OCI-LY3 (cell line): Measurements from ENCODE around the gene CNRIP1.
A peak's percentile ranks its signal among the peaks of the same experiment; 100 is the strongest.

ENCODE experiments used
- H2AFZ ChIP-seq: fragments of 200-600, 300-600 bp; shearing (Covaris generic); 2 replicates; pipeline ENCODE4 v1.6.0; 2014; ENCODE audit warnings: antibody characterized with exemption, low read depth, low read length
- H3K27ac ChIP-seq: fragments of 200-600, 300-600 bp; sonication (generic); 2 replicates; pipeline ENCODE4 v1.5.1; 2014; ENCODE audit warnings: mild to moderate bottlenecking, low read length, moderate library complexity, mixed read lengths
- H3K27me3 ChIP-seq: fragments of 200-600, 300-600 bp; sonication (generic); 2 replicates; pipeline ENCODE4 v1.6.1; 2014; ENCODE audit warnings: low read depth, low read length, mixed read lengths
- H3K36me3 ChIP-seq: fragments of 200-600, 300-600 bp; sonication (generic); replicated peaks from 2 replicates; pipeline ENCODE3; 2014; ENCODE audit warnings: low read depth, low read length, mixed read lengths
- H3K4me1 ChIP-seq: fragments of 300-600, 200-600 bp; sonication (generic); 2 replicates; pipeline ENCODE4 v1.6.1; 2014; ENCODE audit warnings: low read length, mixed read lengths
- H3K4me2 ChIP-seq: fragments of 200-600, 300-600 bp; sonication (generic); 2 replicates; pipeline ENCODE4 v1.6.1; 2014; ENCODE audit warnings: low read length, mixed read lengths
- H3K4me3 ChIP-seq: fragments of 300-600, 200-600 bp; sonication (generic); 2 replicates; pipeline ENCODE4 v1.5.1; 2014; ENCODE audit warnings: antibody characterized with exemption, mild to moderate bottlenecking, low read length, moderate library complexity
- H3K79me2 ChIP-seq: fragments of 300-600, 200-600 bp; shearing (Covaris generic); 2 replicates; pipeline ENCODE4 v1.6.1; 2014; ENCODE audit warnings: mild to moderate bottlenecking, low read length, mixed read lengths
- H3K9ac ChIP-seq: fragments of 300-600, 200-600 bp; shearing (Covaris generic); 2 replicates; pipeline ENCODE4 v1.6.0; 2014; ENCODE audit warnings: mild to moderate bottlenecking, low read length, moderate library complexity
- H3K9me3 ChIP-seq: fragments of 200-600, 300-600 bp; shearing (Covaris generic); 2 replicates; pipeline ENCODE4 v1.6.1; 2014; ENCODE audit warnings: low read length, mixed read lengths; ENCODE audit not compliant: insufficient read depth
- H4K20me1 ChIP-seq: fragments of 200-600, 300-600 bp; sonication (generic); 2 replicates; pipeline ENCODE4 v1.6.1; 2016; ENCODE audit warnings: low read length, mixed read lengths; ENCODE audit not compliant: insufficient read depth
- EZH2phosphoT487 ChIP-seq: fragments of 200-600 bp; shearing (Covaris generic); IDR thresholded peaks from 2 replicates; pipeline ENCODE4 v1.6.1; 2018; ENCODE audit warnings: antibody characterized with exemption, mixed run types, low read depth
- TF ChIP-seq, protein P1 (sequence below): fragments of 200-600, 300-600 bp; sonication (generic); IDR thresholded peaks from 2 replicates; pipeline ENCODE4 v1.5.1; 2014; ENCODE audit warnings: antibody characterized with exemption, low read length, low read depth

Gene CNRIP1

DNA sequence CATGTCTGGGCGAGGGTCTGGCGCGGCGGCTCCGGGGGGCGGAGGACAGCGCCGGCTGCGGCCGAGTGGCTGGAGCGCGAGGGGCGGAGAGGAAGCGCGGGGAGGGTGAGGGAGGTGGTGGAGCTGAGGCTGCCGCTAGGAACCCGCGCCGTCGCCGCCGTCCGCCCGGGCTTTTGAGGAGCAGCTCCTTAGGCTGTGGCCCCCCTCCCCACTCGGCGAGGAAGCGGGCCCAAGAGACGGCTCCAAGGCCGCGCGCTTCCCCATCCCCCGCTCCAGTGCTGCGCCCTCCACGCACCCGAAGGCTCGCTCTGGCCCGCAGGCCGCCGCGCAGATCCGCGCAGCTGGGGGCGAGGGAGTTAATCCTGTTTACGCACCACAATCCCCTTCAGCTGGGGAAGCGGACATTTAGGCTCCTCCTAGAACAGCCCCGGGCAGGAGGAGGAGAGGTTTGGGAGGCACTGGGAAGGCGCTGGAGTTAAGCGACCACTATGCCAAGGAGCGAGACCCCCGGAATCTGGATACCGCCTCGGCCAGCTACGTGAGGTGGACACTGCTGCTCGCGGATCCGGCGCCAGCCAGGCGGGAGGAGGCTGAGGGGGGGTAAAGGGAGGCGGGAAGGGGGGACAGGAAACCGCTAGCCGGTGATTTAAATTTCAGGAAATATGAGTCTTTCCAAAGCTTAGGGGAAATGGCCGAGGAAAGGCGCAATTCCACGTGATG is at the start of gene CNRIP1:
Gene CNRIP1, minus strand, starts transcription at position 552 of the 720 bp plus-strand sequence. Its CDS starts 549 bp downstream, at position 3.
- no peak within 1 kb of the TSS for H3K27ac ChIP-seq
- H2AFZ ChIP-seq = no peak within 1 kb of the TSS
- H3K9me3 ChIP-seq = no peaks in the 10 kb centered on the region
- H3K9ac ChIP-seq = no peak within 1 kb of the TSS
- peak within 1 kb of the TSS; percentile 57 for H3K4me3 ChIP-seq
- peaks cover 9% of the 10 kb centered on the region; the same call in 1 of the 2 replicates for H3K4me1 ChIP-seq
- no peak for TF ChIP-seq EZH2phosphoT487
- TF ChIP-seq, protein P1, sequence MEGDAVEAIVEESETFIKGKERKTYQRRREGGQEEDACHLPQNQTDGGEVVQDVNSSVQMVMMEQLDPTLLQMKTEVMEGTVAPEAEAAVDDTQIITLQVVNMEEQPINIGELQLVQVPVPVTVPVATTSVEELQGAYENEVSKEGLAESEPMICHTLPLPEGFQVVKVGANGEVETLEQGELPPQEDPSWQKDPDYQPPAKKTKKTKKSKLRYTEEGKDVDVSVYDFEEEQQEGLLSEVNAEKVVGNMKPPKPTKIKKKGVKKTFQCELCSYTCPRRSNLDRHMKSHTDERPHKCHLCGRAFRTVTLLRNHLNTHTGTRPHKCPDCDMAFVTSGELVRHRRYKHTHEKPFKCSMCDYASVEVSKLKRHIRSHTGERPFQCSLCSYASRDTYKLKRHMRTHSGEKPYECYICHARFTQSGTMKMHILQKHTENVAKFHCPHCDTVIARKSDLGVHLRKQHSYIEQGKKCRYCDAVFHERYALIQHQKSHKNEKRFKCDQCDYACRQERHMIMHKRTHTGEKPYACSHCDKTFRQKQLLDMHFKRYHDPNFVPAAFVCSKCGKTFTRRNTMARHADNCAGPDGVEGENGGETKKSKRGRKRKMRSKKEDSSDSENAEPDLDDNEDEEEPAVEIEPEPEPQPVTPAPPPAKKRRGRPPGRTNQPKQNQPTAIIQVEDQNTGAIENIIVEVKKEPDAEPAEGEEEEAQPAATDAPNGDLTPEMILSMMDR = no peak
- H3K27me3 ChIP-seq = no peaks in the 10 kb centered on the region
- no peaks in the 10 kb centered on the region for H4K20me1 ChIP-seq
- peak within 1 kb of the TSS; percentile 49 for H3K4me2 ChIP-seq
- no peaks in the 10 kb centered on the region for H3K79me2 ChIP-seq
- no peaks in the 10 kb centered on the region for H3K36me3 ChIP-seq

GRCh38 chr2:68369337-68369734 is 49.6 kb upstream of the CNRIP1 start:
- Histone ChIP-seq H3K9me3 (no peaks in the 10 kb centered on the region), H3K4me1 (peaks cover 74% of the 10 kb centered on the region), H3K9ac (no peak overlapping the region), H2AFZ (no peak overlapping the region), H3K4me3 (peak overlapping the region; percentile 88), H3K36me3 (peaks cover 65% of the 10 kb centered on the region), H3K27ac (peak overlapping the region; percentile 95), H3K79me2 (peaks cover 100% of the 10 kb centered on the region), H4K20me1 (peaks cover 75% of the 10 kb centered on the region), H3K4me2 (peak overlapping the region; percentile 94), H3K27me3 (no peaks in the 10 kb centered on the region)
- TF ChIP-seq EZH2phosphoT487 = no peak
- TF ChIP-seq, protein P1 = no peak

DNA sequence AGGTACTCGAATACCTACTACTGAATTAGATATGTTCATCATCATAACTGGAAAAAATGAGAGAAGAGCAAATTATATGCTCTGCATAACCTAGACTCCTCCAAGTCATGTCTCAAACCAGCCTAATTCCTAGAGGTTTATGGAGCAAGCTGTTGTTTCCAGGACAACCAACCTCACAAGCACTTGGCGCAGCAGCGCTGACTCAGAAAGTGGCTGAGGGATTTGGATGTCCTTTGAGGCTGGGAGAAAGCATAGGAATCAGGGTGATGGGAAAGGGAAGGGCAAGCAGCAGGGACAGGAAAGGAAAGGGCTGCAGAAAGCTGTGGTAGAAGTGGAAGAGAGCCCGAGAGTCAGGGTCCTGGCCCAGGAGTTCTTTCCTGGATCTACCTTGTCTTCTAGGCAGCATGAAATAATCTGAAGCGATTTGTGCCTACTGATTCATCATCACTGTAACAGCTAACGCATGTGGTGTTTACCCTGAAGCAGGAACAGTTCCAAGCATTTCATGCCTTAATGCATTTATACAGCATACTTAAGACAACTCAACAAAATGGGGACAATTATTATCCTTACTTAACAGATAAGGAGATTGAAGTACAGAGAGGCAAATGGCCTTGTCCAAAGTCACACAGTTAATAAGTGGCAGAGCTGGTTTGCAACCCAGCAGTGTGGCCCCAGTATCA is 49.0 kb upstream of the CNRIP1 start:
- H2AFZ ChIP-seq = no peak overlapping the region
- H3K36me3 ChIP-seq = peaks cover 61% of the 10 kb centered on the region
- TF ChIP-seq, protein P1 = no peak
- no peak for TF ChIP-seq EZH2phosphoT487
- no peaks in the 10 kb centered on the region for H3K27me3 ChIP-seq
- H3K79me2 ChIP-seq = peaks cover 100% of the 10 kb centered on the region
- peak overlapping the region; percentile 99; the same call in 1 of the 2 replicates for H3K9ac ChIP-seq
- peaks cover 70% of the 10 kb centered on the region for H4K20me1 ChIP-seq
- peak overlapping the region; percentile 94 for H3K4me2 ChIP-seq
- H3K9me3 ChIP-seq = no peaks in the 10 kb centered on the region
- H3K4me3 ChIP-seq = peak overlapping the region; percentile 88
- peak overlapping the region; percentile 95 for H3K27ac ChIP-seq
- peaks cover 74% of the 10 kb centered on the region for H3K4me1 ChIP-seq

DNA sequence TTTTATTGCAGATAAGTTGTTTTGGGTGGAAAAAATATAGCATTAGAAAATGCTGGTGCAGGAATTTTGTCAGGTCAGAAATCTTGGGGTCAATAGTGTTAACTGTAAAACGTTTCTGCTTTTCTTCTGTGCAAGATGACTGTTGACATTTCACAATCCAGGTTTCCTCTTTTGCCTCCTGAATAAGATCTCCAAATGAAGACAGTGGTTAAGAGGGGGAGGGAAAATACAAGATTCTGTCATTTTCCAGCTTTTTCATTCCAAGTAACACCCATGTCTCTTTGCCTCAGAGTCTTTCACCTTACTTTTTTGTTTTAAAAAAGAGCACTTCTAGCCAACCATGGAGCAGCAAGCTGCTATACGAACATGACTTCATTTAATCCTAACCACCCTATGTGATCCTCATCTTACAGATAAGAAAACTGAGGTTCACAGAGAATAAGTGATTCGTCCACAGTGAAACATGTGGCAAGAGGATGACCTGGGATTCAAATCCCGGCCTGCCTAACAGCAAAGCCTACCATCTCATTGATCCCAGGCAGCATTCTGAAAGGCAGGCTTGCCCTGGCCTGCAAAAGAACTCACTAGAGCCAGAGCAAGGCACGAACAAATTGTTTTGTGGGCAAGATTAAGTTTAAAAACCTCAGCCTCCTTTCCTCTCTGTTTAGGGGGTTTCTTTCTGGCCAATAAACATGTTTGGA is 48.4 kb upstream of the CNRIP1 start:
- H3K27me3 ChIP-seq = no peaks in the 10 kb centered on the region
- H4K20me1 ChIP-seq = peaks cover 68% of the 10 kb centered on the region
- peak overlapping the region; percentile 99 for H3K9ac ChIP-seq
- H3K4me3 ChIP-seq = peak overlapping the region; percentile 88
- peaks cover 76% of the 10 kb centered on the region for H3K4me1 ChIP-seq
- H3K4me2 ChIP-seq = peak overlapping the region; percentile 94
- TF ChIP-seq, protein P1 = no peak
- no peak for TF ChIP-seq EZH2phosphoT487
- no peaks in the 10 kb centered on the region for H3K9me3 ChIP-seq
- peaks cover 100% of the 10 kb centered on the region for H3K79me2 ChIP-seq
- H3K36me3 ChIP-seq = peaks cover 61% of the 10 kb centered on the region
- H2AFZ ChIP-seq = no peak overlapping the region
- peak overlapping the region; percentile 95 for H3K27ac ChIP-seq
